ENCODE results near the gene CFAP97D2. TPM values are rescaled to one million over a fixed set of nuclear protein-coding genes. Genes with fewer than 3 reads are reported as not detected.
"Not testable (repeated sequence)": the region's sequence is repeated elsewhere in the genome, so short reads cannot be mapped to it uniquely, and the experiment has no call there.

CFAP97D2 gene
- total RNA-seq, 2 experiments from 2014 or later = 0.17 TPM; not detected in 1

- no peak for DNase-seq
- no peaks in the 10 kb centered on the region for H3K36me3 Mint-ChIP-seq (ENCODE audit: low read depth)
- CTCF ChIA-PET = interaction anchor here (1.1 kb wide), 1 partner anchor 34 kb away, joined by 3 read pairs; no protein-coding TSS in a partner anchor
- peaks cover 67% of the 10 kb centered on the region for H3K4me1 Mint-ChIP-seq (ENCODE audit: low read depth)
- intact Hi-C loops (cut with micrococcal nuclease) = no loop called here
- no peaks in the 10 kb centered on the region for H3K27me3 Mint-ChIP-seq (ENCODE audit: low read depth)
- no peaks in the 10 kb centered on the region for H3K9me3 Mint-ChIP-seq
- no peak overlapping the region for H3K27ac Mint-ChIP-seq
- H3K4me3 Mint-ChIP-seq = no peak overlapping the region
These were observed 14.2 kb upstream of the CFAP97D2 start for GRCh38 chr13:114164681-114165429.

- Mint-ChIP-seq H3K4me3 (no peak overlapping the region), H3K27ac (peak overlapping the region; percentile 78), H3K36me3 (ENCODE audit: low read depth) (no peaks in the 10 kb centered on the region), H3K9me3 (no peaks in the 10 kb centered on the region), H3K4me1 (ENCODE audit: low read depth) (peaks cover 53% of the 10 kb centered on the region), H3K27me3 (ENCODE audit: low read depth) (no peaks in the 10 kb centered on the region)
- intact Hi-C loops (cut with micrococcal nuclease) = no loop called here
- DNase-seq = no peak
- CTCF ChIA-PET = no interaction called here
These were observed 12.5 kb upstream of the CFAP97D2 start for GRCh38 chr13:114166381-114167131.

GRCh38 chr13:114167426-114167825, 11.6 kb upstream of the CFAP97D2 start:
- Mint-ChIP-seq H3K36me3 (ENCODE audit: low read depth) (no peaks in the 10 kb centered on the region), H3K27me3 (ENCODE audit: low read depth) (no peaks in the 10 kb centered on the region), H3K27ac (peak overlapping the region; percentile 78), H3K4me3 (peak overlapping the region; percentile 45), H3K4me1 (ENCODE audit: low read depth) (peaks cover 45% of the 10 kb centered on the region), H3K9me3 (peaks cover 5% of the 10 kb centered on the region)
- CTCF ChIA-PET = interaction anchor here (0.6 to 0.8 kb wide), 2 partner anchors 33 to 61 kb away, joined by 3 read pairs; no protein-coding TSS in a partner anchor
- DNase-seq = peak; percentile 77
- intact Hi-C loops (cut with micrococcal nuclease) = no loop called here

- Mint-ChIP-seq H3K27ac (peak overlapping the region; percentile 78), H3K4me1 (ENCODE audit: low read depth) (peaks cover 41% of the 10 kb centered on the region), H3K36me3 (ENCODE audit: low read depth) (no peaks in the 10 kb centered on the region), H3K9me3 (peaks cover 7% of the 10 kb centered on the region), H3K4me3 (peak overlapping the region; percentile 45), H3K27me3 (ENCODE audit: low read depth) (no peaks in the 10 kb centered on the region)
- DNase-seq = no peak
- intact Hi-C loops (cut with micrococcal nuclease) = no loop called here
- CTCF ChIA-PET = interaction anchor here (0.6 to 0.8 kb wide), 2 partner anchors 33 to 60 kb away, joined by 3 read pairs; no protein-coding TSS in a partner anchor
These were observed 11.2 kb upstream of the CFAP97D2 start for GRCh38 chr13:114167885-114168284.

GRCh38 chr13:114173272-114173671, 5.8 kb upstream of the CFAP97D2 start:
- no peak overlapping the region for H3K4me3 Mint-ChIP-seq
- intact Hi-C loops (cut with micrococcal nuclease) = no loop called here
- no peak for DNase-seq
- peaks cover 19% of the 10 kb centered on the region for H3K9me3 Mint-ChIP-seq
- H3K27me3 Mint-ChIP-seq (ENCODE audit: low read depth) = no peaks in the 10 kb centered on the region
- CTCF ChIA-PET = interaction anchor here (0.6 to 1.0 kb wide), 2 partner anchors 33 to 224 kb away, joined by 3 to 4 read pairs; no protein-coding TSS in a partner anchor
- peaks cover 13% of the 10 kb centered on the region for H3K4me1 Mint-ChIP-seq (ENCODE audit: low read depth)
- no peak overlapping the region for H3K27ac Mint-ChIP-seq
- H3K36me3 Mint-ChIP-seq (ENCODE audit: low read depth) = no peaks in the 10 kb centered on the region

- Mint-ChIP-seq H3K36me3 (ENCODE audit: low read depth) (no peaks in the 10 kb centered on the region), H3K27me3 (ENCODE audit: low read depth) (no peaks in the 10 kb centered on the region), H3K4me1 (ENCODE audit: low read depth) (peaks cover 16% of the 10 kb centered on the region), H3K4me3 (no peak overlapping the region), H3K27ac (no peak overlapping the region), H3K9me3 (peaks cover 19% of the 10 kb centered on the region)
- no peak for DNase-seq
- intact Hi-C loops (cut with micrococcal nuclease) = no loop called here
- CTCF ChIA-PET = interaction anchor here (0.6 to 1.0 kb wide), 2 partner anchors 34 to 225 kb away, joined by 3 to 4 read pairs; no protein-coding TSS in a partner anchor
These were observed 5.3 kb upstream of the CFAP97D2 start for GRCh38 chr13:114173745-114174144.

GRCh38 chr13:114174529-114174961, 4.5 kb upstream of the CFAP97D2 start:
- Mint-ChIP-seq H3K4me3 (no peak overlapping the region), H3K9me3 (peaks cover 19% of the 10 kb centered on the region), H3K4me1 (ENCODE audit: low read depth) (peaks cover 20% of the 10 kb centered on the region), H3K27ac (no peak overlapping the region), H3K27me3 (ENCODE audit: low read depth) (no peaks in the 10 kb centered on the region), H3K36me3 (ENCODE audit: low read depth) (no peaks in the 10 kb centered on the region)
- CTCF ChIA-PET = interaction anchor here (0.8 kb wide), 1 partner anchor 11 kb away, joined by 3 read pairs; no protein-coding TSS in a partner anchor
- intact Hi-C loops (cut with micrococcal nuclease) = no loop called here
- DNase-seq = no peak

- H3K4me3 Mint-ChIP-seq; H3K27ac Mint-ChIP-seq; H3K27me3 Mint-ChIP-seq (ENCODE audit: low read depth); DNase-seq; H3K36me3 Mint-ChIP-seq (ENCODE audit: low read depth); intact Hi-C loops (cut with micrococcal nuclease): not testable (repeated sequence)
- Mint-ChIP-seq H3K4me1 (ENCODE audit: low read depth) (peaks cover 30% of the 10 kb centered on the region), H3K9me3 (peaks cover 19% of the 10 kb centered on the region)
- CTCF ChIA-PET = interaction anchor here (0.7 to 1.7 kb wide), 2 partner anchors 19 to 336 kb away, joined by 3 to 4 read pairs; no protein-coding TSS in a partner anchor
These were observed 2.6 kb upstream of the CFAP97D2 start for GRCh38 chr13:114176359-114176902.

GRCh38 chr13:114177245-114178010, 1.6 kb upstream of the CFAP97D2 start:
- peaks cover 30% of the 10 kb centered on the region for H3K4me1 Mint-ChIP-seq (ENCODE audit: low read depth)
- intact Hi-C loops (cut with micrococcal nuclease) = no loop called here
- peaks cover 13% of the 10 kb centered on the region for H3K9me3 Mint-ChIP-seq
- no peaks in the 10 kb centered on the region for H3K27me3 Mint-ChIP-seq (ENCODE audit: low read depth)
- CTCF ChIA-PET = interaction anchor here (0.6 to 0.7 kb wide), 3 partner anchors 89 to 337 kb away, joined by 3 to 4 read pairs (median 4); no protein-coding TSS in a partner anchor
- H3K36me3 Mint-ChIP-seq (ENCODE audit: low read depth) = no peaks in the 10 kb centered on the region
- H3K4me3 Mint-ChIP-seq = no peak overlapping the region
- H3K27ac Mint-ChIP-seq = peak overlapping the region; percentile 9
- DNase-seq = no peak

- no peak for DNase-seq
- CTCF ChIA-PET = no interaction called here
- peaks cover 11% of the 10 kb centered on the region for H3K4me1 Mint-ChIP-seq (ENCODE audit: low read depth)
- H3K9me3 Mint-ChIP-seq = peaks cover 11% of the 10 kb centered on the region
- H3K27ac Mint-ChIP-seq = no peak overlapping the region
- no peak overlapping the region for H3K4me3 Mint-ChIP-seq
- no peaks in the 10 kb centered on the region for H3K27me3 Mint-ChIP-seq (ENCODE audit: low read depth)
- no peaks in the 10 kb centered on the region for H3K36me3 Mint-ChIP-seq (ENCODE audit: low read depth)
- intact Hi-C loops (cut with micrococcal nuclease) = no loop called here
These were observed 6.3 kb downstream of the CFAP97D2 start for GRCh38 chr13:114185182-114185971.

- peak; percentile 41 for DNase-seq
- CTCF ChIA-PET = no interaction called here
- Mint-ChIP-seq H3K4me1 (ENCODE audit: low read depth) (peaks cover 14% of the 10 kb centered on the region), H3K27me3 (ENCODE audit: low read depth) (no peaks in the 10 kb centered on the region), H3K36me3 (ENCODE audit: low read depth) (no peaks in the 10 kb centered on the region), H3K4me3 (no peak overlapping the region), H3K9me3 (peaks cover 5% of the 10 kb centered on the region), H3K27ac (peak overlapping the region; percentile 23)
- intact Hi-C loops (cut with micrococcal nuclease) = no loop called here
These were observed 15.8 kb downstream of the CFAP97D2 start for GRCh38 chr13:114194853-114195252.

Data from activated naive CD4-positive, alpha-beta T cell treated with anti-CD3 and anti-CD28 coated beads for 36 hours (primary cell).